DMS 273 treated with DMSO at 0.1 percent for 48 hours (cell line): ENCODE measurements around the gene DSCAM.
A peak's percentile ranks its signal among the peaks of the same experiment; 100 is the strongest.

ENCODE experiments used
- DNase-seq: peaks from one replicate; lab custom pipeline; 2025; lab: John Stamatoyannopoulos, UW

DSCAM gene

GRCh38 chr21:40706176-40706575, 140.8 kb downstream of the DSCAM start:
- DNase-seq = no peak

GRCh38 chr21:40704141-40704540, 142.8 kb downstream of the DSCAM start:
- DNase-seq = no peak

- DNase-seq = no peak
Observed at GRCh38 chr21:40699366-40699765, 147.6 kb downstream of the DSCAM start.

- no peak for DNase-seq
Observed at GRCh38 chr21:40696246-40696645, 150.7 kb downstream of the DSCAM start.

GRCh38 chr21:40689840-40690360, 157.1 kb downstream of the DSCAM start:
- DNase-seq = no peak

- no peak for DNase-seq
Observed at GRCh38 chr21:40689217-40689616, 157.7 kb downstream of the DSCAM start.

- no peak for DNase-seq
Observed at GRCh38 chr21:40688106-40688864, 158.7 kb downstream of the DSCAM start.

GRCh38 chr21:40687625-40688024, 159.3 kb downstream of the DSCAM start:
- DNase-seq = no peak

GRCh38 chr21:40686526-40686925, 160.4 kb downstream of the DSCAM start:
- no peak for DNase-seq

- peak; percentile 26 for DNase-seq
Observed at GRCh38 chr21:40685141-40685540, 161.8 kb downstream of the DSCAM start.

- peak; percentile 47 for DNase-seq
Observed at GRCh38 chr21:40684726-40685125, 162.2 kb downstream of the DSCAM start.

GRCh38 chr21:40683349-40683748, 163.6 kb downstream of the DSCAM start:
- no peak for DNase-seq

GRCh38 chr21:40681164-40681859, 165.6 kb downstream of the DSCAM start:
- DNase-seq = peak; percentile 21

GRCh38 chr21:40680311-40680710, 166.6 kb downstream of the DSCAM start:
- DNase-seq = no peak

- no peak for DNase-seq
Observed at GRCh38 chr21:40678681-40679284, 168.2 kb downstream of the DSCAM start.

GRCh38 chr21:40675017-40675416, 171.9 kb downstream of the DSCAM start:
- no peak for DNase-seq

GRCh38 chr21:40672602-40673001, 174.4 kb downstream of the DSCAM start:
- no peak for DNase-seq

GRCh38 chr21:40671716-40672115, 175.2 kb downstream of the DSCAM start:
- DNase-seq = no peak

- no peak for DNase-seq
Observed at GRCh38 chr21:40668555-40669275, 178.2 kb downstream of the DSCAM start.

GRCh38 chr21:40667967-40668366, 179.0 kb downstream of the DSCAM start:
- DNase-seq = no peak

- no peak for DNase-seq
Observed at GRCh38 chr21:40662889-40663288, 184.1 kb downstream of the DSCAM start.

- no peak for DNase-seq
Observed at GRCh38 chr21:40660461-40660860, 186.5 kb downstream of the DSCAM start.
